ENCODE results near the gene EGR1. TPM values are rescaled to one million over a fixed set of nuclear protein-coding genes. Genes with fewer than 3 reads are reported as not detected.

Gene EGR1
- total and polyA plus RNA-seq, 2 donors (not counting 1 experiment from before 2014, with no cell fraction given) = 13.7 to 212 TPM

DNA sequence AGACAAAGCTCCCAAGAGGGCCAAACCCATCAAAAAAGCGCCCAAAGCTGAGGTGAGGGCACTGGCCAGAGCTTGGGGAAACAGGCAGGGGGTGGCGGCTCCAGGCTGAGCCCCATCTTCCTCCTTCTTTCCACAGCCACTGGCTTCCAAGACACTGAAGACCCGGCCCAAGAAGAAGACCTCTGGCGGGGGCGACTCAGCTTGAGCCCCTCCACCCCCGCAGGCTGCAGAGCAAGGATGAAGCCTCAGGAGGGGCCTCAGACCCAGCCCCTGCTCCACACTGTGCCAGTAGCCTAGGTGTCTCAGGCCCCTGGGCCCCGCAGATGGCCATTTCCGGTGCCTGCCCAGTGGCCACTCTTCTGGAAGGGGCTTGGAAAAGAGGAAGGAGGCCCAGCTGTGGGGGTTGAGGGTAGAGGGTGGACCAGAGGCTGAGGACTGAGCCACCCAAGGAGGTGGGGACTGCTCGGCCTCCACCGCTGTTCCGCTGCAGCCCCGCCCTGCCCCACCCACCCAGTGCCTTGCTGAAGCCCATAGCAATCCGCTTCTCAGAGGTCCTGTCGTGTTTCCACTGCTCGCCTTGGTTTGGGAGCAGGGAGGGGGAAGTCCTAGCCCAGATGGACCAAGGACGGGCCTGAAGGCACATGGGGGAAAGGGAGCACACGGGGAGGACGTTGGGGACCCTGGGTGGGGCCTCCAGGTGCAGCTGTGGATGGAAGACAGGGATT, 19.6 kb upstream of the EGR1 start:
- no peak overlapping the region for H3K27ac ChIP-seq (ENCODE audit: low read length in 2 of 2)
- peaks cover 6% of the 10 kb centered on the region for H3K4me1 Mint-ChIP-seq
- H3K9me3 Mint-ChIP-seq (ENCODE audit: insufficient read depth) = no peaks in the 10 kb centered on the region
- H3K27me3 Mint-ChIP-seq = no peaks in the 10 kb centered on the region
- TF ChIP-seq, protein P1, sequence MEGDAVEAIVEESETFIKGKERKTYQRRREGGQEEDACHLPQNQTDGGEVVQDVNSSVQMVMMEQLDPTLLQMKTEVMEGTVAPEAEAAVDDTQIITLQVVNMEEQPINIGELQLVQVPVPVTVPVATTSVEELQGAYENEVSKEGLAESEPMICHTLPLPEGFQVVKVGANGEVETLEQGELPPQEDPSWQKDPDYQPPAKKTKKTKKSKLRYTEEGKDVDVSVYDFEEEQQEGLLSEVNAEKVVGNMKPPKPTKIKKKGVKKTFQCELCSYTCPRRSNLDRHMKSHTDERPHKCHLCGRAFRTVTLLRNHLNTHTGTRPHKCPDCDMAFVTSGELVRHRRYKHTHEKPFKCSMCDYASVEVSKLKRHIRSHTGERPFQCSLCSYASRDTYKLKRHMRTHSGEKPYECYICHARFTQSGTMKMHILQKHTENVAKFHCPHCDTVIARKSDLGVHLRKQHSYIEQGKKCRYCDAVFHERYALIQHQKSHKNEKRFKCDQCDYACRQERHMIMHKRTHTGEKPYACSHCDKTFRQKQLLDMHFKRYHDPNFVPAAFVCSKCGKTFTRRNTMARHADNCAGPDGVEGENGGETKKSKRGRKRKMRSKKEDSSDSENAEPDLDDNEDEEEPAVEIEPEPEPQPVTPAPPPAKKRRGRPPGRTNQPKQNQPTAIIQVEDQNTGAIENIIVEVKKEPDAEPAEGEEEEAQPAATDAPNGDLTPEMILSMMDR (IDR thresholded peaks at IDR 0.05) = no peak
- no peak for TF ChIP-seq EZH2 (IDR thresholded peaks at IDR 0.05; ENCODE audit: borderline replicate concordance, insufficient read depth, low read depth, low read length, poor library complexity, severe bottlenecking)
- H4K20me1 ChIP-seq (ENCODE audit: control insufficient read depth, insufficient read depth, low read length, poor library complexity, severe bottlenecking) = no peaks in the 10 kb centered on the region
- H3K4me3 ChIP-seq (ENCODE audit: control extremely low read depth in 1 of 5, extremely low read depth in 1 of 5, insufficient read depth in 1 of 5, low read depth in 2 of 5, low read length in 4 of 5) = no peak overlapping the region
- no peak for DNase-seq
- peaks cover 3 to 8% of the 10 kb centered on the region in 2 donors for H3K4me1 ChIP-seq (ENCODE audit: control insufficient read depth in 2 of 2, insufficient read depth in 2 of 2, low read length in 2 of 2)
- intact Hi-C loops (cut with micrococcal nuclease) = no loop called here
- ChIA-PET CTCF (interaction anchor here (13.1 kb wide), 1 partner anchor 55 kb away, joined by 281 read pairs; no protein-coding TSS in a partner anchor), POLR2A (no interaction called here)
- no peak overlapping the region for H3K9ac ChIP-seq (ENCODE audit: low read length)
- ATAC-seq (ENCODE audit: low read depth) = no peak
- H3K4me3 Mint-ChIP-seq = no peak overlapping the region
- H3K27me3 ChIP-seq (replicated peaks in 1 of 4; ENCODE audit: control extremely low read depth in 1 of 4, control insufficient read depth in 3 of 4, insufficient read depth in 4 of 4, low read length in 3 of 4) = no peaks in the 10 kb centered on the region
- H3K9me3 ChIP-seq (ENCODE audit: control extremely low read depth in 1 of 3, control insufficient read depth in 2 of 3, insufficient read depth in 1 of 3, low read length in 2 of 3) = no peaks in the 10 kb centered on the region
- no peak overlapping the region for H3K27ac Mint-ChIP-seq
- H3K4me2 ChIP-seq (replicated peaks; ENCODE audit: low read depth, low read length, poor library complexity, severe bottlenecking) = no peak overlapping the region
- 96% methylated on average over 14 of the region's 18 CpGs for WGBS (ENCODE audit: insufficient coverage)
- H2AFZ ChIP-seq (ENCODE audit: insufficient read depth, low read depth, low read length, poor library complexity, severe bottlenecking) = no peak overlapping the region
- H3K36me3 ChIP-seq (replicated peaks in 1 of 2; ENCODE audit: control extremely low read depth in 1 of 2, control insufficient read depth in 1 of 2, extremely low read depth in 1 of 2, insufficient read depth in 2 of 2, low read length in 1 of 2) = no peaks in the 10 kb centered on the region
- H3K79me2 ChIP-seq (ENCODE audit: control insufficient read depth, insufficient read depth, low read length) = no peaks in the 10 kb centered on the region

DNA sequence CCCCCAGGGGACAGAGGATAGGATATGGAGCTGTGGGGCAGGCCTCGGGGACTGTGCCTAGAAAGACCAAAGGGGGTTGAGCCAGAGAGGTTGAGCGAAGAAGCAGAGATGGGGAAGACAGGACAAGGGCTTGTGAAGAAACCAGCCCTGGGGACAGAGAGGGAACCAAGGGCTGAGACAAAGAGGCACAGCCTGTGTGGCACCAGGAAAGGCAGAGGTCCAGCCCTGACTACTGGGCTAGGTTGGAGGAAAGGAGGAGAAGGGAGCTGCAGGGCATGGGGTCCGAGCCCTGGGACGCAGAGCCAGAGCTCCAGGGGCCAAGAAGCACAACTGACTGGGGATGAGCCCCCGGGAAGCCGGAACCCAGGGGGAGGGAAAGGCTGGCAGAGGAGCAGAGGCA, 17.2 kb upstream of the EGR1 start:
- no peak overlapping the region for H3K4me3 Mint-ChIP-seq
- no peaks in the 10 kb centered on the region for H3K9me3 Mint-ChIP-seq (ENCODE audit: insufficient read depth)
- no peak overlapping the region for H3K4me2 ChIP-seq (replicated peaks; ENCODE audit: low read depth, low read length, poor library complexity, severe bottlenecking)
- no peaks in the 10 kb centered on the region for H3K27me3 Mint-ChIP-seq
- no peak overlapping the region for H3K4me3 ChIP-seq (ENCODE audit: control extremely low read depth in 1 of 5, extremely low read depth in 1 of 5, insufficient read depth in 1 of 5, low read depth in 2 of 5, low read length in 4 of 5)
- no peaks in the 10 kb centered on the region for H3K9me3 ChIP-seq (ENCODE audit: control extremely low read depth in 1 of 3, control insufficient read depth in 2 of 3, insufficient read depth in 1 of 3, low read length in 2 of 3)
- H3K4me1 ChIP-seq (ENCODE audit: control insufficient read depth in 2 of 2, insufficient read depth in 2 of 2, low read length in 2 of 2) = peaks cover 3 to 8% of the 10 kb centered on the region in 2 donors
- no peaks in the 10 kb centered on the region for H3K36me3 ChIP-seq (replicated peaks in 1 of 2; ENCODE audit: control extremely low read depth in 1 of 2, control insufficient read depth in 1 of 2, extremely low read depth in 1 of 2, insufficient read depth in 2 of 2, low read length in 1 of 2)
- no peak overlapping the region for H2AFZ ChIP-seq (ENCODE audit: insufficient read depth, low read depth, low read length, poor library complexity, severe bottlenecking)
- POLR2A ChIA-PET = no interaction called here
- intact Hi-C loops (cut with micrococcal nuclease) = no loop called here
- CTCF ChIA-PET = interaction anchor here (2.2 to 13.1 kb wide), 4 partner anchors 11 to 53 kb away, joined by 10 to 281 read pairs (median 55); partner anchors contain the start of genes EGR1 and REEP2
- ATAC-seq (ENCODE audit: low read depth) (no peak), DNase-seq (no peak)
- no peak overlapping the region for H3K9ac ChIP-seq (ENCODE audit: low read length)
- H3K79me2 ChIP-seq (ENCODE audit: control insufficient read depth, insufficient read depth, low read length) = no peaks in the 10 kb centered on the region
- no peak overlapping the region for H3K27ac Mint-ChIP-seq
- WGBS (ENCODE audit: insufficient coverage) = 95% methylated on average over 6 of the region's 6 CpGs
- no peaks in the 10 kb centered on the region for H4K20me1 ChIP-seq (ENCODE audit: control insufficient read depth, insufficient read depth, low read length, poor library complexity, severe bottlenecking)
- peaks cover 6% of the 10 kb centered on the region for H3K4me1 Mint-ChIP-seq
- H3K27me3 ChIP-seq (replicated peaks in 1 of 4; ENCODE audit: control extremely low read depth in 1 of 4, control insufficient read depth in 3 of 4, insufficient read depth in 4 of 4, low read length in 3 of 4) = no peaks in the 10 kb centered on the region
- no peak for TF ChIP-seq EZH2 (IDR thresholded peaks at IDR 0.05; ENCODE audit: borderline replicate concordance, insufficient read depth, low read depth, low read length, poor library complexity, severe bottlenecking)
- TF ChIP-seq, protein P1 (IDR thresholded peaks at IDR 0.05) = no peak
- H3K27ac ChIP-seq (ENCODE audit: low read length in 2 of 2) = no peak overlapping the region

Data from B cell (primary cell).